ENCODE data around the gene KLC1. TPM values are rescaled to one million over a fixed set of nuclear protein-coding genes. Genes with fewer than 3 reads are reported as not detected.

The KLC1 gene
- total and polyA plus RNA-seq, 7 donors: 86.4 to 256 (median 150) TPM

Other genes starting within 250 kb of the KLC1 start
- 10 to 100 TPM; 56.0 to 75.9 (median 66.7) TPM for gene MARK3, start 243.8 kb upstream of the KLC1 start, total RNA-seq
- gene MARK3, start 243.8 kb upstream of the KLC1 start, polyA plus RNA-seq: 10 to 100 TPM; 46.1 to 89.2 (median 53.5) TPM
- 100 to 1,000 TPM in 1 of 4 donors, 10 to 100 TPM in 3; 19.5 to 116 (median 33.0) TPM for gene CKB, start 106.4 kb upstream of the KLC1 start, total RNA-seq
- gene CKB, start 106.4 kb upstream of the KLC1 start, polyA plus RNA-seq: 100 to 1,000 TPM in 1 of 3 donors, 10 to 100 TPM in 2; 21.2 to 383 (median 67.0) TPM
- gene TRMT61A, start 100.0 kb upstream of the KLC1 start, total RNA-seq: 10 to 100 TPM in 1 of 4 donors, 1 to 10 TPM in 3; 6.5 to 12.7 (median 7.8) TPM
- 10 to 100 TPM; 13.1 to 29.5 (median 13.3) TPM for gene TRMT61A, start 100.0 kb upstream of the KLC1 start, polyA plus RNA-seq
- 10 to 100 TPM; 15.4 to 29.5 (median 23.2) TPM for gene BAG5, start 66.6 kb upstream of the KLC1 start, total RNA-seq
- gene BAG5, start 66.6 kb upstream of the KLC1 start, polyA plus RNA-seq: 10 to 100 TPM in 2 of 3 donors, 1 to 10 TPM in 1; 8.7 to 25.4 (median 14.1) TPM
- 100 to 1,000 TPM in 1 of 4 donors, 10 to 100 TPM in 3; 73.6 to 101 (median 80.0) TPM for gene COA8, start 66.3 kb upstream of the KLC1 start, total RNA-seq
- gene COA8, start 66.3 kb upstream of the KLC1 start, polyA plus RNA-seq: 100 to 1,000 TPM; 118 to 171 (median 141) TPM
- 1 to 10 TPM; 1.1 to 2.5 (median 1.4) TPM for gene XRCC3, start 86.2 kb downstream of the KLC1 start, total RNA-seq
- 1 to 10 TPM in 2 of 3 donors, under 1 TPM in 1; 1.00 to 2.5 (median 1.8) TPM for gene XRCC3, start 86.2 kb downstream of the KLC1 start, polyA plus RNA-seq
- gene ZFYVE21, start 86.6 kb downstream of the KLC1 start, total RNA-seq: 10 to 100 TPM; 14.3 to 27.1 (median 20.8) TPM
- 10 to 100 TPM; 14.0 to 21.7 (median 16.9) TPM for gene ZFYVE21, start 86.6 kb downstream of the KLC1 start, polyA plus RNA-seq
- gene PPP1R13B, start 218.4 kb downstream of the KLC1 start, total RNA-seq: 10 to 100 TPM; 12.8 to 17.9 (median 15.4) TPM
- gene PPP1R13B, start 218.4 kb downstream of the KLC1 start, polyA plus RNA-seq: 10 to 100 TPM in 1 of 3 donors, 1 to 10 TPM in 2; 4.7 to 13.3 (median 5.2) TPM